Measurements from ENCODE around the gene FEZF2.

Gene FEZF2

DNA sequence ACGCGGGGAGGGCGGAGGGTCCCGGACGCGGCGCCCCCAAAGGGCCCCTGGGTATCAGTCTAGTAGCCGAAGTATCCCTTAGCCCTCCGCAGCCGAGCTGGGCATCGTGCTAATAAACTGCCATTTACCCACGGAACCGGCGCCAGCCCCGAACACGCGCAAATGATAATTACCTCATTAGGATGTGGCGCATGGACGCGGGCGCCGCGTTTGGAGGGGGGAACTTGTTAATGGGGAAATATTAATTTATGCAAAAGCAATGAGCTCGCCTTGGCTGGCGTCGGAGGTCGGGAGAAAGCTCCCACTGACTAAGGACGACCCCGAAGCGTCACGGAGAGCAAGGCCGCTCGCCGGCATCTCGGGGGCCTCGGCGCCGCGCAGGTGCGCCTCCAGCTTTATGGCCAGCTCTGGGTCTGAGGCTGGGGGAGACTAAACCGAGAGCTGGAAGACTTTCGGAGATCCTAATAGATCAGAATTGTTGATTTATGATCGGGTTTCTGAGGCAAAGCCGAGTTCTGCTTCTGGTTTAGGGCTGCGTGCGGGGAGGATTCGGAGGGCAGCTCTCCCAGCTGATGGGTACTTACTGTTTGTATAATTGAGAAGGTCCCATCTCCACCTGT, 474 bp upstream of the FEZF2 start:
- DNase-seq (ENCODE audit: extremely low read depth, low read depth) = no peak
- TF ChIP-seq, protein P1, sequence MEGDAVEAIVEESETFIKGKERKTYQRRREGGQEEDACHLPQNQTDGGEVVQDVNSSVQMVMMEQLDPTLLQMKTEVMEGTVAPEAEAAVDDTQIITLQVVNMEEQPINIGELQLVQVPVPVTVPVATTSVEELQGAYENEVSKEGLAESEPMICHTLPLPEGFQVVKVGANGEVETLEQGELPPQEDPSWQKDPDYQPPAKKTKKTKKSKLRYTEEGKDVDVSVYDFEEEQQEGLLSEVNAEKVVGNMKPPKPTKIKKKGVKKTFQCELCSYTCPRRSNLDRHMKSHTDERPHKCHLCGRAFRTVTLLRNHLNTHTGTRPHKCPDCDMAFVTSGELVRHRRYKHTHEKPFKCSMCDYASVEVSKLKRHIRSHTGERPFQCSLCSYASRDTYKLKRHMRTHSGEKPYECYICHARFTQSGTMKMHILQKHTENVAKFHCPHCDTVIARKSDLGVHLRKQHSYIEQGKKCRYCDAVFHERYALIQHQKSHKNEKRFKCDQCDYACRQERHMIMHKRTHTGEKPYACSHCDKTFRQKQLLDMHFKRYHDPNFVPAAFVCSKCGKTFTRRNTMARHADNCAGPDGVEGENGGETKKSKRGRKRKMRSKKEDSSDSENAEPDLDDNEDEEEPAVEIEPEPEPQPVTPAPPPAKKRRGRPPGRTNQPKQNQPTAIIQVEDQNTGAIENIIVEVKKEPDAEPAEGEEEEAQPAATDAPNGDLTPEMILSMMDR (IDR thresholded peaks at IDR 0.05; ENCODE audit: low read depth, low read length) = no peak

DNA sequence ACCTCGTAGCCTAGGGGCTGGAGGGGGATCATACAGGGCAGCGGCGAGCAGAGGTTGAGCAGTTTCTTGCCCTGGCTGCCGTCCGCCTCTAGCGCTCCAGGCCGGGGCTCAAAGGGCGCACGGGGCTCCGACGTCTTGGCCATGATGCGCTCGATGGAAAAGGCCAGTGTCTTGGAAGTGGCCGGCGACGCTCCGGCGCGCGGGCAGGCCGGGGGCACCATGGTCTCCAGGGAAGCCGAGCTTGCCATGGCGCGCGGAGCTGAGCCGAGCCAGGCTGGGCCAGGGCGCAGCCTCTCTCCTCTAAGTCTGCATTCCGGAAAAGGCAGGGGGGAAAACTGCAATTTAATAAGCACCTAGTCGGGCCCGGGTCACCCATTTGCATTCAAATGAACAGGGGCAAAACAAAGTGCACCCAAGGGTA, 719 bp downstream of the FEZF2 start:
- DNase-seq (ENCODE audit: extremely low read depth, low read depth) = no peak
- TF ChIP-seq, protein P1 (IDR thresholded peaks at IDR 0.05; ENCODE audit: low read depth, low read length) = no peak

GRCh38 chr3:62371720-62372591, 1.4 kb downstream of the FEZF2 start:
- DNase-seq (ENCODE audit: extremely low read depth, low read depth) = no peak
- TF ChIP-seq, protein P1 (IDR thresholded peaks at IDR 0.05; ENCODE audit: low read depth, low read length) = no peak

DNA sequence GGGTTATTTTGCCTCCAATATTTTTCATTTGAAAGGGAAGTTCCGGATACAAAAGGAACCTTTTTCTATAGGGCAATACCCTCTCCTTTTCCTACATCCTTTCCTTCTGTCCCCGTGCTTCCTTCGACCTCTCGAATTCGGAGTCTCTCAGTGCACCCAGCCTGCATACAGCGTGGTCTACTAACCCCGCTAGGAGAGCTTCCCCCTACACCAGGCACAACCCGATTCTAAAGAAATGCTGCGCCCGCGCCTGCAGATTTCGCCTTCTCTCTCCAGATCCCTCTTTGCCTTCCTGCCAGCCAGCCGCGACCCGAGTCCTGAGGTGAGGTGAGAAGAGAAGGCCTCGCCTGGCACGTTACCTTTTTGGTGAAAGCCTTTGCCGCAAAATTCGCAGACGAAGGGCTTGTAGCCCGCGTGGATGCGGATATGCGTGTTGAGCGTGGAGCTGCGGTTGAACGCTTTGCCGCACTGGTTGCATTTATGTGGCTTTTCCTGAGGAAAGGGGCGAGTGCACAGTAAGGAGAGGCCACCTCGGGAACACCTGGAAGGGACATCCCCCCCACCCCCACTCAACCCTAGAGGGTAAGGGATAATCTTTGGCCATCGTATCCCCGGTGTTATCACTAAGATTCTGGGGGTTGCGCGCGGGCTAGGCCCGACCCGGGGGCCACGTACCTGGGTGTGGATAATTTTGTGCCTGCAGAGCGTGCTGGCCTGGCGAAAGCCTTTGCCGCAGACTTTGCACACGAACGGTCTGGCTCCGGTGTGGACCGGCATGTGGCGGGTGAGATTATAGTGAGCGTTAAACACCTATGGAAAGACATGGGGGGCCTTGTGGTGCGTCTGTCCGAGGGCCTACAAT, 2.3 kb downstream of the FEZF2 start:
- DNase-seq (ENCODE audit: extremely low read depth, low read depth) = no peak
- TF ChIP-seq, protein P1 (IDR thresholded peaks at IDR 0.05; ENCODE audit: low read depth, low read length) = no peak

- no peak for DNase-seq (ENCODE audit: extremely low read depth, low read depth)
- TF ChIP-seq, protein P1 (IDR thresholded peaks at IDR 0.05; ENCODE audit: low read depth, low read length) = no peak
Observed at GRCh38 chr3:62370112-62370857, 3.1 kb downstream of the FEZF2 start.

GRCh38 chr3:62369476-62369743, 3.9 kb downstream of the FEZF2 start:
- DNase-seq (ENCODE audit: extremely low read depth, low read depth) = no peak
- TF ChIP-seq, protein P1 (IDR thresholded peaks at IDR 0.05; ENCODE audit: low read depth, low read length) = no peak

Measured in AG09319 (cell line).